Activated T-cell treated with anti-CD3 and anti-CD28 coated beads, Interleukin-2, amount 50 U/mL, for 48 hours (primary cell): Measurements from ENCODE around the gene TMED8.
"Not testable (repeated sequence)": the region's sequence is repeated elsewhere in the genome, so short reads cannot be mapped to it uniquely, and the experiment has no call there.

Experiments used
- DNase-seq, 2 experiments: peaks; one replicate each; pipeline ENCODE4 v3.0.0-alpha.2; 2020

TMED8 gene

GRCh38 chr14:77376771-77377501, at the start of gene TMED8, which contains the start of gene SAMD15:
Gene TMED8, minus strand, starts transcription at chr14:77377094. Its CDS starts 41 bp downstream, at chr14:77377053.
Gene SAMD15, plus strand, starts transcription at chr14:77377379. Its CDS starts 40 bp downstream, at chr14:77377419.
- DNase-seq, result peak; percentile 86 to 90

GRCh38 chr14:77426396-77426795, 49.5 kb upstream of the TMED8 start:
- DNase-seq, result no peak

GRCh38 chr14:77424862-77425261, 48.0 kb upstream of the TMED8 start:
- DNase-seq, result no peak

- DNase-seq, result no peak
Measured at GRCh38 chr14:77423423-77423822, 46.5 kb upstream of the TMED8 start, which contains the start of gene NOXRED1. Gene NOXRED1, minus strand, starts transcription at chr14:77423523. Its CDS starts 634 bp downstream, at chr14:77422889.

GRCh38 chr14:77421201-77421600, 44.3 kb upstream of the TMED8 start:
- no peak for DNase-seq

- DNase-seq, result no peak
Measured at GRCh38 chr14:77416836-77417235, 39.9 kb upstream of the TMED8 start.

GRCh38 chr14:77416098-77416497, 39.2 kb upstream of the TMED8 start:
- not testable (repeated sequence) for DNase-seq

- DNase-seq, result not testable (repeated sequence)
Measured at GRCh38 chr14:77415403-77416030, 38.6 kb upstream of the TMED8 start.

- no peak for DNase-seq
Measured at GRCh38 chr14:77409131-77409533, 32.2 kb upstream of the TMED8 start.

GRCh38 chr14:77407158-77407557, 30.3 kb upstream of the TMED8 start:
- no peak for DNase-seq

GRCh38 chr14:77406718-77407117, 29.8 kb upstream of the TMED8 start:
- no peak for DNase-seq

GRCh38 chr14:77406086-77406485, 29.2 kb upstream of the TMED8 start:
- no peak for DNase-seq

- DNase-seq, result no peak
Measured at GRCh38 chr14:77403768-77404167, 26.9 kb upstream of the TMED8 start.

- DNase-seq, result no peak
Measured at GRCh38 chr14:77400216-77400615, 23.3 kb upstream of the TMED8 start.

GRCh38 chr14:77390188-77390587, 13.3 kb upstream of the TMED8 start:
- DNase-seq, result no peak

- DNase-seq, result no peak
Measured at GRCh38 chr14:77378701-77379100, 1.8 kb upstream of the TMED8 start.

- DNase-seq, result no peak
Measured at GRCh38 chr14:77377502-77377844, 579 bp upstream of the TMED8 start.

- peak in 1 of 2 experiments; percentile 69 for DNase-seq
Measured at GRCh38 chr14:77375973-77376770, 722 bp downstream of the TMED8 start.

GRCh38 chr14:77375164-77375950, 1.5 kb downstream of the TMED8 start:
- no peak for DNase-seq

GRCh38 chr14:77372304-77372841, 4.5 kb downstream of the TMED8 start:
- DNase-seq, result no peak

GRCh38 chr14:77369285-77369684, 7.6 kb downstream of the TMED8 start:
- DNase-seq, result no peak

- no peak for DNase-seq
Measured at GRCh38 chr14:77364146-77364545, 12.7 kb downstream of the TMED8 start.
